Smooth muscle cell (in vitro differentiated cells): ENCODE measurements around the gene SUN2. TPM values are rescaled to one million over a fixed set of nuclear protein-coding genes. Genes with fewer than 3 reads are reported as not detected.

Experiments
- DNase-seq: peaks from one replicate; lab custom pipeline; 2025; ENCODE audit not compliant: unreplicated experiment; lab: John Stamatoyannopoulos, UW
- H2AFZ ChIP-seq: fragments of 200-600 bp; sonication (generic); 2 replicates; pipeline ENCODE4 v1.6.0; 2016; ENCODE audit warnings: antibody characterized with exemption, low read depth, mild to moderate bottlenecking
- H3F3A ChIP-seq: fragments of 200-600 bp; sonication (generic); 2 replicates; pipeline ENCODE4 v1.6.0; 2017; ENCODE audit warnings: antibody characterized with exemption, low read depth
- H3K27ac ChIP-seq: fragments of 200-600 bp; sonication (generic); 2 replicates; pipeline ENCODE4 v1.5.1; 2016; ENCODE audit warnings: low read depth, mild to moderate bottlenecking
- H3K27me3 ChIP-seq: fragments of 200-600 bp; sonication (generic); 2 replicates; pipeline ENCODE4 v1.6.1; 2016; ENCODE audit warnings: low read depth, mild to moderate bottlenecking
- H3K36me3 ChIP-seq: fragments of 200-600 bp; sonication (generic); 2 replicates; pipeline ENCODE4 v1.5.1; 2016; ENCODE audit warnings: low read depth
- H3K4me1 ChIP-seq: fragments of 200-600 bp; sonication (generic); 2 replicates; pipeline ENCODE4 v1.5.1; 2016; ENCODE audit warnings: low read depth
- H3K4me2 ChIP-seq: fragments of 200-600 bp; sonication (generic); 2 replicates; pipeline ENCODE4 v1.6.0; 2016; ENCODE audit warnings: mild to moderate bottlenecking
- H3K4me3 ChIP-seq: fragments of 200-600 bp; sonication (generic); 2 replicates; pipeline ENCODE4 v1.5.1; 2016; ENCODE audit warnings: mild to moderate bottlenecking
- H3K79me2 ChIP-seq: fragments of 200-600 bp; sonication (generic); 2 replicates; pipeline ENCODE4 v1.6.0; 2016; ENCODE audit warnings: low read depth, mild to moderate bottlenecking
- H3K9ac ChIP-seq: fragments of 200-600 bp; sonication (generic); 2 replicates; pipeline ENCODE4 v1.6.0; 2016; ENCODE audit warnings: low read depth
- H3K9me3 ChIP-seq: fragments of 200-600 bp; sonication (generic); replicated peaks from 2 replicates; pipeline ENCODE4 v1.5.1; 2016; ENCODE audit warnings: low read depth
- H4K20me1 ChIP-seq: fragments of 200-600 bp; sonication (generic); 2 replicates; pipeline ENCODE4 v1.6.0; 2016; ENCODE audit warnings: low read depth
- WGBS: methylation state at CpG from one replicate; pipeline ENCODE4 v1.1.7; 2016; ENCODE audit warnings: low lambda C conversion rate; 5-methylcytosine and 5-hydroxymethylcytosine counted together
- polyA plus RNA-seq: library from polyadenylated mRNA; unstranded; fragments of >200 nt; fragmentation: Nextera tagmentation; extraction: Ambion mirVana; gene quantifications from 2 replicates; pipeline ENCODE4 v1.2.1, GENCODE V29; 2016
- total RNA-seq: library from RNA; depleted of rRNA; stranded (reverse); fragments of >200 nt; gene quantifications from 2 replicates; pipeline ENCODE4 v1.2.3, GENCODE V29; 2014
- TF ChIP-seq, protein P1 (sequence below): fragments of 200-600 bp; sonication (generic); IDR thresholded peaks from 2 replicates; pipeline ENCODE4 v1.5.1; 2017; ENCODE audit warnings: borderline replicate concordance, mild to moderate bottlenecking, antibody characterized with exemption; ENCODE audit not compliant: insufficient read depth, poor library complexity, severe bottlenecking

Gene SUN2
- total and polyA plus RNA-seq, 2 experiments from 2014 or later = 59.1 to 71.7 TPM

GRCh38 chr22:38731703-38732161 is 24.1 kb downstream of the SUN2 start:
- Histone ChIP-seq H3K27ac (no peak overlapping the region), H4K20me1 (peaks cover 7% of the 10 kb centered on the region), H3K9me3 (no peaks in the 10 kb centered on the region), H3K79me2 (no peaks in the 10 kb centered on the region), H3F3A (no peaks in the 10 kb centered on the region), H3K4me2 (no peak overlapping the region), H3K9ac (no peak overlapping the region), H2AFZ (no peak overlapping the region), H3K4me1 (no peaks in the 10 kb centered on the region), H3K36me3 (peaks cover 5% of the 10 kb centered on the region), H3K4me3 (no peak overlapping the region), H3K27me3 (no peaks in the 10 kb centered on the region)
- DNase-seq = no peak
- 92% methylated on average over 6 of the region's 6 CpGs for WGBS
- TF ChIP-seq, protein P1, sequence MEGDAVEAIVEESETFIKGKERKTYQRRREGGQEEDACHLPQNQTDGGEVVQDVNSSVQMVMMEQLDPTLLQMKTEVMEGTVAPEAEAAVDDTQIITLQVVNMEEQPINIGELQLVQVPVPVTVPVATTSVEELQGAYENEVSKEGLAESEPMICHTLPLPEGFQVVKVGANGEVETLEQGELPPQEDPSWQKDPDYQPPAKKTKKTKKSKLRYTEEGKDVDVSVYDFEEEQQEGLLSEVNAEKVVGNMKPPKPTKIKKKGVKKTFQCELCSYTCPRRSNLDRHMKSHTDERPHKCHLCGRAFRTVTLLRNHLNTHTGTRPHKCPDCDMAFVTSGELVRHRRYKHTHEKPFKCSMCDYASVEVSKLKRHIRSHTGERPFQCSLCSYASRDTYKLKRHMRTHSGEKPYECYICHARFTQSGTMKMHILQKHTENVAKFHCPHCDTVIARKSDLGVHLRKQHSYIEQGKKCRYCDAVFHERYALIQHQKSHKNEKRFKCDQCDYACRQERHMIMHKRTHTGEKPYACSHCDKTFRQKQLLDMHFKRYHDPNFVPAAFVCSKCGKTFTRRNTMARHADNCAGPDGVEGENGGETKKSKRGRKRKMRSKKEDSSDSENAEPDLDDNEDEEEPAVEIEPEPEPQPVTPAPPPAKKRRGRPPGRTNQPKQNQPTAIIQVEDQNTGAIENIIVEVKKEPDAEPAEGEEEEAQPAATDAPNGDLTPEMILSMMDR = no peak

GRCh38 chr22:38730411-38730871 is 25.4 kb downstream of the SUN2 start:
- TF ChIP-seq, protein P1 = no peak
- Histone ChIP-seq H3K9me3 (no peaks in the 10 kb centered on the region), H3K27me3 (no peaks in the 10 kb centered on the region), H3K9ac (no peak overlapping the region), H3K27ac (no peak overlapping the region), H3K79me2 (no peaks in the 10 kb centered on the region), H3K36me3 (peaks cover 5% of the 10 kb centered on the region), H3K4me3 (no peak overlapping the region), H4K20me1 (peaks cover 7% of the 10 kb centered on the region), H3K4me1 (no peaks in the 10 kb centered on the region), H2AFZ (no peak overlapping the region), H3K4me2 (no peak overlapping the region), H3F3A (no peaks in the 10 kb centered on the region)
- DNase-seq = no peak
- WGBS = 100% methylated on average over 11 of the region's 13 CpGs

DNA sequence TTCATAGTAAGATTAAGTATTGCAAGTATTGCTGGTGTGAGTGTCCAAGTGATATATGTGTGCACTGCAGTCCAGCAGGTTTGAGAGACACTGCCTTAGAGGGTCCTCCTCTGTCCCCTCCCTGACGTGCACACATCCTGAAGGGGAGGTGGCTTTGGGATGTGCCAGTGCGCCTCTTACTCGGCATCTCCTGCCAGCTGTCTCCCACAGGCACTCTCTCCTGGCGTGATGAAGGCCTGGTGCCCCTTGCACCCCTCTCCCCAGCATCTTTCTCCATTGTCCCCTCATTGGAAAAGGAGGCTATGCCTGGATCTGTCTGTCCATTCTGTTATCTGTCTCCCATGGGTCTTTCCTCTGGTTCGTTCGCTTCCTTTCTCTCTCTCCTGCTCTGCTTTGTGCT is 25.9 kb downstream of the SUN2 start:
- Histone ChIP-seq H3K4me2 (no peak overlapping the region), H3K27me3 (no peaks in the 10 kb centered on the region), H3K9ac (no peak overlapping the region), H2AFZ (no peak overlapping the region), H3K27ac (no peak overlapping the region), H3K4me1 (no peaks in the 10 kb centered on the region), H3K79me2 (no peaks in the 10 kb centered on the region), H3K36me3 (peaks cover 5% of the 10 kb centered on the region), H4K20me1 (peaks cover 7% of the 10 kb centered on the region), H3K4me3 (no peak overlapping the region), H3F3A (no peaks in the 10 kb centered on the region), H3K9me3 (no peaks in the 10 kb centered on the region)
- 97% methylated on average over 6 of the region's 6 CpGs for WGBS
- no peak for DNase-seq
- TF ChIP-seq, protein P1 = no peak
